GM12878 (cell line): ENCODE results near the gene WSCD2. TPM values are rescaled to one million over a fixed set of nuclear protein-coding genes. Genes with fewer than 3 reads are reported as not detected.

ENCODE experiments used
- ATAC-seq: fragments of 200-7000 bp; cut with Tn5 transposase; 3 replicates; pipeline ENCODE4 v1.9.1; 2020; ENCODE audit warnings: mild to moderate bottlenecking, moderate library complexity
- BruUV-seq: library from RNA; stranded (reverse); fragments of 400-500 nt; replicated peaks from 2 replicates; lab custom pipeline; 2021; lab: Mats Ljungman, UMichigan
- CTCF ChIA-PET: fragments of 300-600 bp; sonication (Branson Sonifier 250); formaldehyde crosslinking; extraction: SDS; loops from one replicate; lab custom pipeline; 2021; ENCODE audit warnings: inconsistent platforms; lab: Yijun Ruan, JAX
- POLR2A ChIA-PET: fragments of 350-600 bp; formaldehyde crosslinking; extraction: SDS; loops from one replicate; lab custom pipeline; 2021; ENCODE audit warnings: inconsistent platforms; lab: Charles Lee
- RAD21 ChIA-PET: fragments of 300-600 bp; sonication (Branson Sonifier 250); formaldehyde crosslinking; loops from one replicate; lab custom pipeline; 2023; ENCODE audit warnings: antibody characterized with exemption; ENCODE audit not compliant: unreplicated experiment; lab: Charles Lee
- SMC1A ChIA-PET: fragments of 300-600 bp; sonication (Branson Sonifier 250); formaldehyde crosslinking; loops from one replicate; lab custom pipeline; 2023; ENCODE audit not compliant: unreplicated experiment, uncharacterized antibody; lab: Charles Lee
- DNase-seq: peaks from one replicate; pipeline ENCODE4 v3.0.0-alpha.2; 2011; ENCODE audit warnings: low read depth, low spot score
- FAIRE-seq: peaks from 3 replicates; lab custom pipeline; 2011; peaks lifted over from hg19 to GRCh38; lab: Jason Lieb, UNC
- H2AFZ ChIP-seq: 2 replicates; pipeline ENCODE4 v1.6.0; 2011; ENCODE audit warnings: low read depth, low read length, control low read depth; ENCODE audit not compliant: control insufficient read depth
- H3K27ac ChIP-seq: 2 replicates; pipeline ENCODE4 v1.5.1; 2011; ENCODE audit warnings: control low read depth; ENCODE audit not compliant: control insufficient read depth, insufficient read depth
- H3K27me3 ChIP-seq, 2 experiments: replicated peaks in 1 of 2; 2 replicates each; pipeline versions ENCODE4 v1.6.0 to v1.6.1; 2011; ENCODE audit warnings: low read length in 1 of 2; ENCODE audit not compliant: control insufficient read depth in 2 of 2, insufficient read depth in 2 of 2
- H3K36me3 ChIP-seq, 2 experiments: 2 replicates each; pipeline ENCODE4 v1.5.1; 2011; ENCODE audit warnings: low read length in 1 of 2; ENCODE audit not compliant: control insufficient read depth in 2 of 2, insufficient read depth in 2 of 2
- H3K4me1 ChIP-seq: 2 replicates; pipeline ENCODE4 v1.6.1; 2011; ENCODE audit warnings: mild to moderate bottlenecking, low read length, moderate library complexity, mixed read lengths; ENCODE audit not compliant: control insufficient read depth, insufficient read depth
- H3K4me2 ChIP-seq: 2 replicates; pipeline ENCODE4 v1.6.0; 2011; ENCODE audit warnings: control low read depth; ENCODE audit not compliant: control insufficient read depth, insufficient read depth
- H3K4me3 ChIP-seq: fragments of 200-600 bp; sonication (generic); 2 replicates; pipeline ENCODE4 v1.5.1; 2016
- H3K79me2 ChIP-seq: 2 replicates; pipeline ENCODE4 v1.6.0; 2011; ENCODE audit warnings: low read length; ENCODE audit not compliant: control insufficient read depth, insufficient read depth
- H3K9ac ChIP-seq: 2 replicates; pipeline ENCODE4 v1.8.0; 2011; ENCODE audit warnings: low read length, control low read depth, mixed read lengths; ENCODE audit not compliant: control insufficient read depth, insufficient read depth
- H3K9me3 ChIP-seq: replicated peaks from 3 replicates; pipeline ENCODE4 v1.5.1; 2011; ENCODE audit warnings: mild to moderate bottlenecking, low read length; ENCODE audit not compliant: control insufficient read depth, insufficient read depth
- H4K20me1 ChIP-seq: 2 replicates; pipeline ENCODE4 v1.6.0; 2011; ENCODE audit not compliant: control insufficient read depth, insufficient read depth
- ATF2 ChIP-seq: IDR thresholded peaks from 2 replicates; pipeline ENCODE4 v1.6.1; 2012; ENCODE audit warnings: low read length, inconsistent platforms
- BCL3 ChIP-seq: IDR thresholded peaks from 2 replicates; pipeline ENCODE4 v1.6.1; 2011; ENCODE audit warnings: borderline replicate concordance, low read depth, mild to moderate bottlenecking, moderate library complexity, low read length; ENCODE audit not compliant: insufficient read depth, poor library complexity, severe bottlenecking
- CBX5 ChIP-seq: sonication (generic); IDR thresholded peaks from 2 replicates; pipeline ENCODE4 v1.6.1; 2016; ENCODE audit warnings: low read depth, moderate library complexity, mild to moderate bottlenecking, inconsistent platforms
- E2F4 ChIP-seq: IDR thresholded peaks from 2 replicates; pipeline ENCODE4 v1.6.1; 2012; ENCODE audit warnings: low read depth, low read length, improper control_type of control experiment
- HDAC2 ChIP-seq: fragments of 200-600 bp; sonication (generic); IDR thresholded peaks from 2 replicates; pipeline ENCODE4 v1.6.1; 2017
- KAT2A ChIP-seq: conservative IDR thresholded peaks from 2 replicates; pipeline ENCODE4 v1.6.1; 2011; ENCODE audit warnings: low read depth, low read length; ENCODE audit not compliant: control insufficient read depth
- MYC ChIP-seq: IDR thresholded peaks from 2 replicates; pipeline ENCODE4 v1.6.1; 2011; ENCODE audit warnings: mild to moderate bottlenecking, low read length, moderate library complexity, inconsistent platforms; ENCODE audit not compliant: insufficient read depth, insufficient replicate concordance, insufficient read length, severe bottlenecking
- RCOR1 ChIP-seq: conservative IDR thresholded peaks from 2 replicates; pipeline ENCODE4 v1.6.1; 2012; ENCODE audit warnings: low read depth, low read length, improper control_type of control experiment
- TCF3 ChIP-seq: IDR thresholded peaks from 2 replicates; pipeline ENCODE4 v1.6.1; 2012; ENCODE audit warnings: low read depth, mild to moderate bottlenecking, low read length, borderline replicate concordance; ENCODE audit not compliant: insufficient read depth
- USF2 ChIP-seq: IDR thresholded peaks from 2 replicates; pipeline ENCODE4 v1.6.1; 2011; ENCODE audit warnings: low read depth, low read length, improper control_type of control experiment, borderline replicate concordance
- ZBTB33 ChIP-seq: fragments of 450-650 bp; IDR thresholded peaks from 2 replicates; pipeline ENCODE4 v1.6.1; 2017; ENCODE audit warnings: mild to moderate bottlenecking
- ZNF274 ChIP-seq: IDR thresholded peaks from one replicate; pipeline ENCODE4 v1.8.0; 2011; ENCODE audit not compliant: insufficient read length, insufficient read depth
- ZNF592 ChIP-seq: fragments of 450-650 bp; IDR thresholded peaks from 2 replicates; pipeline ENCODE4 v1.6.1; 2017; ENCODE audit warnings: mild to moderate bottlenecking, moderate library complexity
- WGBS: methylation state at CpG from one replicate; pipeline ENCODE4 v1.1.6; 2016; ENCODE audit warnings: low lambda C conversion rate; ENCODE audit not compliant: insufficient replicate concordance, insufficient coverage; ENCODE audit errors: missing lambda C conversion rate; 5-methylcytosine and 5-hydroxymethylcytosine counted together
- in situ Hi-C: fragments of 300-500 bp; cut with MboI; formaldehyde crosslinking; loops from 9 replicates; pipeline ENCODE4 v1.14.3; 2018; ENCODE audit warnings: mixed read lengths
- intact Hi-C: fragments of 100-400 bp; cut with micrococcal nuclease; formaldehyde crosslinking; loops from one replicate; pipeline ENCODE4 v1.14.2; 2022; ENCODE audit not compliant: unreplicated experiment
- polyA plus RNA-seq, 11 experiments: library from polyadenylated mRNA; depleted of rRNA in 4 of 11; unstranded in 6 of 11; stranded (reverse) in 5 of 11; fragments of >200 nt; fragmentation: Nextera tagmentation in 4 of 11; fragmentation: Illumina TruSeq in 1 of 11; extraction: Ambion mirVana in 4 of 11; extraction: Trizol in 1 of 11; gene quantifications; 1 replicate in 1 of 11; 2 replicates in 10 of 11; pipeline versions ENCODE4 v1.2.1 to v1.2.3, GENCODE V29; 2011 to 2016; ENCODE audit warnings: inconsistent platforms in 2 of 11, missing spikeins in 2 of 11, low read depth in 1 of 11
- total RNA-seq, 4 experiments: library from RNA; depleted of rRNA in 3 of 4; stranded (reverse); fragments of >200 nt in 3 of 4; fragmentation: Illumina TruSeq in 1 of 4; extraction: Trizol in 1 of 4; gene quantifications; 2 replicates each; pipeline versions ENCODE4 v1.2.1 to v1.2.3, GENCODE V29; 2013 to 2021

The WSCD2 gene
- total and polyA plus RNA-seq, 10 of the 15 experiments (the other 5 are each of a cell fraction or from before 2014, with no cell fraction given): 0.41 TPM; not detected in 9

GRCh38 chr12:108210001-108210400 is 80.9 kb downstream of the WSCD2 start:
- H3K79me2 ChIP-seq: no peaks in the 10 kb centered on the region
- no peaks in the 10 kb centered on the region for H3K9me3 ChIP-seq
- intact Hi-C loops (no loop called here), in situ Hi-C loops (no loop called here)
- H4K20me1 ChIP-seq: no peaks in the 10 kb centered on the region
- no peak for FAIRE-seq
- ChIA-PET POLR2A (no interaction called here), CTCF (no interaction called here), SMC1A (no interaction called here), RAD21 (no interaction called here)
- no peak overlapping the region for H3K27ac ChIP-seq
- H3K4me1 ChIP-seq: no peaks in the 10 kb centered on the region
- BruUV-seq: no TSS peak
- no peak for DNase-seq
- ATAC-seq: no peak
- WGBS: 45% methylated on average over 22 of the region's 22 CpGs
- peaks cover 0 to 1% of the 10 kb centered on the region in 2 experiments; a peak in 2 of 4 replicates for H3K27me3 ChIP-seq
- no peak overlapping the region for H3K9ac ChIP-seq
- H3K4me2 ChIP-seq: no peak overlapping the region
- H2AFZ ChIP-seq: no peak overlapping the region
- H3K36me3 ChIP-seq: no peaks in the 10 kb centered on the region
- no peak overlapping the region for H3K4me3 ChIP-seq
- TF ChIP-seq RCOR1 (no peak), USF2 (no peak), TCF3 (no peak), ZNF592 (no peak), BCL3 (no peak), CBX5 (no peak), KAT2A (no peak), ZNF274 (no peak), E2F4 (no peak), ATF2 (no peak), HDAC2 (no peak), MYC (no peak), ZBTB33 (no peak)
